SK-N-SH (cell line): ENCODE measurements around the gene VPS35. TPM values are rescaled to one million over a fixed set of nuclear protein-coding genes. Genes with fewer than 3 reads are reported as not detected.
A peak's percentile ranks its signal among the peaks of the same experiment; 100 is the strongest.

Experiments
- CTCF ChIA-PET: fragments of 300-600, 350-600 bp; formaldehyde crosslinking; extraction: SDS; loops from one replicate; lab custom pipeline; 2021; lab: Yijun Ruan, JAX
- POLR2A ChIA-PET: fragments of 350-600 bp; sonication (Branson Sonifier 250); formaldehyde crosslinking; extraction: SDS; loops from one replicate; lab custom pipeline; 2020; ENCODE audit warnings: antibody characterized with exemption, inconsistent platforms; lab: Yijun Ruan, JAX
- DNase-seq: peaks from one replicate; pipeline ENCODE4 v3.0.0; 2012
- H2AFZ ChIP-seq: fragments of 200-600 bp; sonication (generic); 2 replicates; pipeline ENCODE4 v1.8.1; 2016; ENCODE audit warnings: antibody characterized with exemption, mild to moderate bottlenecking, low read depth
- H3F3A ChIP-seq: fragments of 200-600 bp; sonication (generic); replicated peaks from 2 replicates; pipeline ENCODE3; 2016; ENCODE audit warnings: antibody characterized with exemption, mild to moderate bottlenecking; ENCODE audit not compliant: insufficient read depth
- H3K27ac ChIP-seq, 2 experiments: fragments of 200-500 bp in 1 of 2; fragments of 200-600 bp in 1 of 2; sonication (Bioruptor generic) in 1 of 2; sonication (generic), shearing (Covaris generic) in 1 of 2; 2 replicates each; pipeline versions ENCODE4 v1.5.1 to v1.6.1; 2014 to 2016; ENCODE audit warnings: low read depth in 2 of 2, inconsistent platforms in 1 of 2, low read length in 1 of 2, mild to moderate bottlenecking in 1 of 2, mixed read lengths in 1 of 2
- H3K27me3 ChIP-seq: fragments of 200-600 bp; sonication (generic), shearing (Covaris generic); 2 replicates; pipeline ENCODE4 v1.6.1; 2016; ENCODE audit warnings: mixed run types; ENCODE audit not compliant: insufficient read depth
- H3K36me3 ChIP-seq, 2 experiments: fragments of 200-500 bp in 1 of 2; fragments of 200-600 bp in 1 of 2; sonication (Bioruptor generic) in 1 of 2; sonication (generic) in 1 of 2; replicated peaks in 1 of 2; 2 replicates each; pipeline versions ENCODE3 to v1.5.1; 2014 to 2016; ENCODE audit warnings: low read length in 1 of 2, mild to moderate bottlenecking in 1 of 2; ENCODE audit not compliant: insufficient read depth in 2 of 2, control insufficient read depth in 1 of 2
- H3K4me1 ChIP-seq, 2 experiments: fragments of 200-500 bp in 1 of 2; fragments of 200-600 bp in 1 of 2; sonication (Bioruptor generic) in 1 of 2; sonication (generic), shearing (Covaris generic) in 1 of 2; 2 replicates each; pipeline versions ENCODE4 v1.5.1 to v1.6.1; 2014 to 2016; ENCODE audit warnings: low read depth in 1 of 2, low read length in 1 of 2, mixed run types in 1 of 2; ENCODE audit not compliant: insufficient read depth in 2 of 2, control insufficient read depth in 1 of 2
- H3K4me2 ChIP-seq: fragments of 200-600 bp; sonication (generic), shearing (Covaris generic); 2 replicates; pipeline ENCODE4 v1.6.1; 2017; ENCODE audit warnings: mixed run types
- H3K4me3 ChIP-seq, 2 experiments: fragments of 200-500 bp in 1 of 2; fragments of 200-600 bp in 1 of 2; sonication (Bioruptor generic) in 1 of 2; sonication (generic), shearing (Covaris generic) in 1 of 2; 2 replicates each; pipeline versions ENCODE4 v1.5.1 to v1.8.1; 2014 to 2016; ENCODE audit warnings: low read depth in 2 of 2, inconsistent platforms in 1 of 2, low read length in 1 of 2, mild to moderate bottlenecking in 1 of 2, mixed read lengths in 1 of 2, moderate library complexity in 1 of 2
- H3K79me2 ChIP-seq: fragments of 200-600 bp; sonication (generic); 2 replicates; pipeline ENCODE4 v1.8.1; 2017; ENCODE audit warnings: mild to moderate bottlenecking; ENCODE audit not compliant: insufficient read depth
- H3K9ac ChIP-seq: fragments of 200-600 bp; sonication (generic); 2 replicates; pipeline ENCODE4 v1.6.1; 2017; ENCODE audit warnings: mixed run types
- H3K9me2 ChIP-seq: fragments of 200-600 bp; sonication (generic); 2 replicates; pipeline ENCODE4 v1.6.1; 2017; ENCODE audit warnings: mixed run types
- H3K9me3 ChIP-seq: fragments of 200-600 bp; sonication (generic); 2 replicates; pipeline ENCODE4 v1.6.1; 2017; ENCODE audit warnings: mixed run types, mild to moderate bottlenecking, moderate library complexity
- H4K20me1 ChIP-seq: fragments of 200-600 bp; sonication (generic); 2 replicates; pipeline ENCODE4 v1.6.1; 2017; ENCODE audit warnings: mild to moderate bottlenecking, mixed run types; ENCODE audit not compliant: insufficient read depth
- CHD2 ChIP-seq: fragments of 150-350 bp; IDR thresholded peaks from 2 replicates; pipeline ENCODE4 v1.6.1; 2018; ENCODE audit warnings: low read length; ENCODE audit not compliant: partially characterized antibody
- FOSL2 ChIP-seq: IDR thresholded peaks from 2 replicates; pipeline ENCODE4 v1.4.0; 2012; ENCODE audit warnings: low read depth, mild to moderate bottlenecking, moderate library complexity, borderline replicate concordance
- JUND ChIP-seq: IDR thresholded peaks from 2 replicates; pipeline ENCODE4 v1.4.0; 2012
- USF1 ChIP-seq: IDR thresholded peaks from 2 replicates; pipeline ENCODE4 v1.4.0; 2012; ENCODE audit warnings: low read depth, borderline replicate concordance
- WGBS: methylation state at CpG from one replicate; pipeline ENCODE4 v1.1.6; 2017; ENCODE audit warnings: low lambda C conversion rate; 5-methylcytosine and 5-hydroxymethylcytosine counted together
- polyA plus RNA-seq, 3 experiments: library from polyadenylated mRNA; depleted of rRNA; stranded (reverse); fragments of >200 nt; gene quantifications; 2 replicates each; pipeline ENCODE4 v1.2.3, GENCODE V29; 2012

VPS35 gene
- polyA plus RNA-seq, 1 of the 3 experiments (the other 2 are of a cell fraction): 17.5 TPM

- Histone ChIP-seq H3K9ac (no peak overlapping the region), H3F3A (peaks cover 3% of the 10 kb centered on the region), H4K20me1 (no peaks in the 10 kb centered on the region)
- POLR2A ChIA-PET: no interaction called here
- CTCF ChIA-PET: interaction anchor here (0.7 kb wide), 1 partner anchor 13 kb away, joined by 3 read pairs; no protein-coding TSS in a partner anchor
- WGBS: 41% methylated on average over 9 of the region's 9 CpGs
- TF ChIP-seq FOSL2 (peak; percentile 45; the same call in 1 of the 2 replicates), JUND (no peak)
- TF ChIP-seq, all 33 proteins: peak for 1
- Histone ChIP-seq H2AFZ (no peak overlapping the region), H3K4me2 (peak overlapping the region; percentile 57), H3K79me2 (no peaks in the 10 kb centered on the region), H3K9me2 (no peaks in the 10 kb centered on the region), H3K4me1 (no peaks in the 10 kb centered on the region), H3K9me3 (no peaks in the 10 kb centered on the region), H3K4me3 (no peak overlapping the region), H3K27ac (peak overlapping the region in 1 of 2 experiments; percentile 8; a peak in 1 of 4 replicates), H3K36me3 (no peaks in the 10 kb centered on the region), H3K27me3 (no peaks in the 10 kb centered on the region)
- DNase-seq: no peak
Observed at GRCh38 chr16:46638947-46639925, 49.7 kb downstream of the VPS35 start.

GRCh38 chr16:46632778-46633733 lies 55.9 kb downstream of the VPS35 start:
- DNase-seq: no peak
- no peak overlapping the region for H3K27ac ChIP-seq
- H3K9me3 ChIP-seq: no peaks in the 10 kb centered on the region
- TF ChIP-seq CHD2 (no peak), USF1 (no peak)
- H3K9ac ChIP-seq: no peak overlapping the region
- no peak overlapping the region for H3K4me2 ChIP-seq
- H3K36me3 ChIP-seq: no peaks in the 10 kb centered on the region
- H2AFZ ChIP-seq: no peak overlapping the region
- H3K4me3 ChIP-seq: no peak overlapping the region
- peaks cover 0 to 3% of the 10 kb centered on the region in 2 experiments; a peak in 1 of 4 replicates for H3K4me1 ChIP-seq
- WGBS: 72% methylated on average over 27 of the region's 32 CpGs
- no peaks in the 10 kb centered on the region for H4K20me1 ChIP-seq
- no peaks in the 10 kb centered on the region for H3K9me2 ChIP-seq
- CTCF ChIA-PET: no interaction called here
- H3K27me3 ChIP-seq: no peaks in the 10 kb centered on the region
- no peaks in the 10 kb centered on the region for H3K79me2 ChIP-seq
- POLR2A ChIA-PET: no interaction called here
- H3F3A ChIP-seq: peaks cover 3% of the 10 kb centered on the region
